WTC11 (cell line): Measurements from ENCODE around the gene EOLA1. TPM values are rescaled to one million over a fixed set of nuclear protein-coding genes. Genes with fewer than 3 reads are reported as not detected.
"Not testable (repeated sequence)": the region's sequence is repeated elsewhere in the genome, so short reads cannot be mapped to it uniquely, and the experiment has no call there.

ENCODE experiments used
- ATAC-seq: fragments of 200-7000 bp; cut with Tn5 transposase; 2 replicates; pipeline ENCODE4 v1.10.0; 2021; ENCODE audit warnings: mild to moderate bottlenecking, moderate library complexity
- CTCF ChIA-PET: fragments of 300-600 bp; sonication (Branson Sonifier 250); formaldehyde crosslinking; loops from one replicate; lab custom pipeline; 2021; ENCODE audit warnings: antibody characterized with exemption; lab: Charles Lee
- POLR2A ChIA-PET: fragments of 350-600 bp; sonication (Branson Sonifier 250); formaldehyde crosslinking; loops from one replicate; lab custom pipeline; 2021; ENCODE audit warnings: antibody characterized with exemption; lab: Charles Lee
- DNase-seq: peaks from one replicate; pipeline ENCODE4 v3.0.0; 2021; ENCODE audit warnings: low spot score
- H3K27ac Mint-ChIP-seq: 2 replicates; pipeline ENCODE4 v1.8.0; 2021; ENCODE audit warnings: mixed read lengths
- H3K27me3 Mint-ChIP-seq: 2 replicates; pipeline ENCODE4 v1.8.0; 2021; ENCODE audit warnings: low read depth, mild to moderate bottlenecking, moderate library complexity, mixed read lengths
- H3K36me3 Mint-ChIP-seq: 2 replicates; pipeline ENCODE4 v1.8.0; 2021; ENCODE audit warnings: mixed read lengths
- H3K4me1 Mint-ChIP-seq: 2 replicates; pipeline ENCODE4 v1.8.0; 2022; ENCODE audit warnings: mixed read lengths
- H3K4me3 Mint-ChIP-seq: 2 replicates; pipeline ENCODE4 v1.8.0; 2021; ENCODE audit warnings: mild to moderate bottlenecking, moderate library complexity, mixed read lengths
- H3K9me3 Mint-ChIP-seq: 2 replicates; pipeline ENCODE4 v1.8.0; 2021; ENCODE audit warnings: mixed read lengths
- EMX1 ChIP-seq: fragments of 250-450 bp; sonication (Bioruptor Pico); IDR thresholded peaks from 2 replicates; pipeline ENCODE4 v1.8.0; 2021; ENCODE audit warnings: mild to moderate bottlenecking
- ETV6 ChIP-seq: sonication (generic); formaldehyde crosslinking; IDR thresholded peaks from 2 replicates; pipeline ENCODE4 v1.8.1; 2022; ENCODE audit warnings: mild to moderate bottlenecking, missing genetic modification reagents
- IRF2 ChIP-seq: sonication (generic); formaldehyde crosslinking; IDR thresholded peaks from 2 replicates; pipeline ENCODE4 v1.8.0; 2022; ENCODE audit warnings: low read depth, missing genetic modification reagents, borderline replicate concordance
- NFATC4 ChIP-seq: fragments of 250-450 bp; sonication (Bioruptor Pico); IDR thresholded peaks from 2 replicates; pipeline ENCODE4 v1.9.0; 2021; ENCODE audit warnings: mild to moderate bottlenecking
- NFYB ChIP-seq: sonication (generic); formaldehyde crosslinking; conservative IDR thresholded peaks from 2 replicates; pipeline ENCODE4 v1.8.0; 2022; ENCODE audit warnings: low read depth, missing genetic modification reagents
- OVOL2 ChIP-seq: fragments of 250-450 bp; sonication (Bioruptor Pico); IDR thresholded peaks from 2 replicates; pipeline ENCODE4 v1.9.0; 2021; ENCODE audit warnings: mild to moderate bottlenecking, borderline replicate concordance
- PRRX2 ChIP-seq: fragments of 250-450 bp; sonication (Bioruptor Pico); IDR thresholded peaks from 2 replicates; pipeline ENCODE4 v1.8.0; 2021; ENCODE audit warnings: mild to moderate bottlenecking
- SMAD3 ChIP-seq: sonication (generic); formaldehyde crosslinking; IDR thresholded peaks from 2 replicates; pipeline ENCODE4 v1.8.0; 2022; ENCODE audit warnings: missing genetic modification reagents, mild to moderate bottlenecking, borderline replicate concordance
- SP1 ChIP-seq: sonication (generic); formaldehyde crosslinking; conservative IDR thresholded peaks from 2 replicates; pipeline ENCODE4 v1.8.1; 2022; ENCODE audit warnings: missing genetic modification reagents
- TCF7 ChIP-seq: sonication (generic); formaldehyde crosslinking; IDR thresholded peaks from 2 replicates; pipeline ENCODE4 v1.8.0; 2022; ENCODE audit warnings: mild to moderate bottlenecking, low read depth, missing genetic modification reagents, moderate library complexity
- ZNF396 ChIP-seq: fragments of 250-450 bp; sonication (Bioruptor Pico); IDR thresholded peaks from 2 replicates; pipeline ENCODE4 v1.8.0; 2021; ENCODE audit warnings: mild to moderate bottlenecking, moderate library complexity, borderline replicate concordance
- ZNF423 ChIP-seq: fragments of 250-450 bp; sonication (Bioruptor Pico); IDR thresholded peaks from 2 replicates; pipeline ENCODE4 v2.1.2; 2022; ENCODE audit warnings: mild to moderate bottlenecking, moderate library complexity
- total RNA-seq: library from RNA; stranded (reverse); gene quantifications from 3 replicates; pipeline ENCODE4 v1.2.3, GENCODE V29; 2021
- TF ChIP-seq, protein P1 (sequence below): sonication (generic); formaldehyde crosslinking; conservative IDR thresholded peaks from 2 replicates; pipeline ENCODE4 v1.8.1; 2022; ENCODE audit warnings: mild to moderate bottlenecking, missing genetic modification reagents
- TF ChIP-seq, protein P2 (sequence below): fragments of 250-450 bp; sonication (Bioruptor Pico); IDR thresholded peaks from 2 replicates; pipeline ENCODE4 v2.1.2; 2022; ENCODE audit warnings: mild to moderate bottlenecking, moderate library complexity
- TF ChIP-seq, protein P3 (sequence below): fragments of 250-450 bp; sonication (Bioruptor Pico); conservative IDR thresholded peaks from 2 replicates; pipeline ENCODE4 v1.9.0; 2021; ENCODE audit warnings: mild to moderate bottlenecking
- TF ChIP-seq, protein P4 (sequence below): sonication (generic); formaldehyde crosslinking; IDR thresholded peaks from 2 replicates; pipeline ENCODE4 v1.8.0; 2023; ENCODE audit warnings: missing genetic modification reagents
- TF ChIP-seq, protein P5 (sequence below): sonication (generic); formaldehyde crosslinking; IDR thresholded peaks from 2 replicates; pipeline ENCODE4 v1.8.0; 2022; ENCODE audit warnings: mild to moderate bottlenecking, missing genetic modification reagents
- TF ChIP-seq, protein P6 (sequence below): sonication (generic); formaldehyde crosslinking; IDR thresholded peaks from 2 replicates; pipeline ENCODE4 v1.8.0; 2022; ENCODE audit warnings: mild to moderate bottlenecking, missing genetic modification reagents
- TF ChIP-seq, protein P7 (sequence below): sonication (generic); formaldehyde crosslinking; IDR thresholded peaks from 2 replicates; pipeline ENCODE4 v1.8.1; 2023; ENCODE audit warnings: mild to moderate bottlenecking, missing genetic modification reagents

Gene EOLA1
- total RNA-seq, 1 experiment from 2014 or later: 5.4 TPM

DNA sequence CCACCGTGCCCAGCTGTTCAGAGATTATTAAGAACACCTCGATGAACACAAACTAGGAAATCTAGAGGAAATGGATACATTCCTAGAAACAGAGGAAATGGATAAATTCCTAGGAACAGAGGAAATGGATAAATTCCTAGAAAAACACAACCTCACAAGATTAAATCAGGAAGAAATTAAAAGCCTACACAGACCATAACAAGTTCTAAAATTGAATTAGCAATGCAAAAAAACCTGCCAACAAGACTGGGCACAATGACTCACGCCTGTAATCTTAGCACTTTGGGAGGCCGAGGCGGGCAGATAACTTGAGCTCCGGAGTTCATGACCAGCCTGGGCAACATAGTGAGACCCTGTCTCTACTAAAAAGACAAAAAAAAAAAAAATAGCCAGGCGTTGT, 22.6 kb upstream of the EOLA1 start:
- ChIA-PET POLR2A (no interaction called here), CTCF (interaction anchor here (1.3 kb wide), 1 partner anchor 9 kb away, joined by 4 read pairs; no protein-coding TSS in a partner anchor)
- Mint-ChIP-seq H3K9me3 (no peaks in the 10 kb centered on the region), H3K4me1 (peaks cover 3% of the 10 kb centered on the region; the same call in 1 of the 2 replicates), H3K4me3 (no peak overlapping the region), H3K27ac (no peak overlapping the region), H3K27me3 (peaks cover 7% of the 10 kb centered on the region; the same call in 1 of the 2 replicates), H3K36me3 (no peaks in the 10 kb centered on the region)
- DNase-seq (no peak), ATAC-seq (no peak)
- TF ChIP-seq IRF2 (CRISPR knock-in tag) (no peak), NFATC4 (no peak), TCF7 (CRISPR knock-in tag) (no peak), EMX1 (CRISPR knock-in tag) (no peak)
- TF ChIP-seq, protein P1, sequence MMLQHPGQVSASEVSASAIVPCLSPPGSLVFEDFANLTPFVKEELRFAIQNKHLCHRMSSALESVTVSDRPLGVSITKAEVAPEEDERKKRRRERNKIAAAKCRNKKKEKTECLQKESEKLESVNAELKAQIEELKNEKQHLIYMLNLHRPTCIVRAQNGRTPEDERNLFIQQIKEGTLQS (CRISPR knock-in tag): no peak
- TF ChIP-seq, protein P2, sequence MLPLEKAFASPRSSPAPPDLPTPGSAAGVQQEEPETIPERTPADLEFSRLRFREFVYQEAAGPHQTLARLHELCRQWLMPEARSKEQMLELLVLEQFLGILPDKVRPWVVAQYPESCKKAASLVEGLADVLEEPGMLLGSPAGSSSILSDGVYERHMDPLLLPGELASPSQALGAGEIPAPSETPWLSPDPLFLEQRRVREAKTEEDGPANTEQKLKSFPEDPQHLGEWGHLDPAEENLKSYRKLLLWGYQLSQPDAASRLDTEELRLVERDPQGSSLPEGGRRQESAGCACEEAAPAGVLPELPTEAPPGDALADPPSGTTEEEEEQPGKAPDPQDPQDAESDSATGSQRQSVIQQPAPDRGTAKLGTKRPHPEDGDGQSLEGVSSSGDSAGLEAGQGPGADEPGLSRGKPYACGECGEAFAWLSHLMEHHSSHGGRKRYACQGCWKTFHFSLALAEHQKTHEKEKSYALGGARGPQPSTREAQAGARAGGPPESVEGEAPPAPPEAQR: no peak
- TF ChIP-seq, protein P3, sequence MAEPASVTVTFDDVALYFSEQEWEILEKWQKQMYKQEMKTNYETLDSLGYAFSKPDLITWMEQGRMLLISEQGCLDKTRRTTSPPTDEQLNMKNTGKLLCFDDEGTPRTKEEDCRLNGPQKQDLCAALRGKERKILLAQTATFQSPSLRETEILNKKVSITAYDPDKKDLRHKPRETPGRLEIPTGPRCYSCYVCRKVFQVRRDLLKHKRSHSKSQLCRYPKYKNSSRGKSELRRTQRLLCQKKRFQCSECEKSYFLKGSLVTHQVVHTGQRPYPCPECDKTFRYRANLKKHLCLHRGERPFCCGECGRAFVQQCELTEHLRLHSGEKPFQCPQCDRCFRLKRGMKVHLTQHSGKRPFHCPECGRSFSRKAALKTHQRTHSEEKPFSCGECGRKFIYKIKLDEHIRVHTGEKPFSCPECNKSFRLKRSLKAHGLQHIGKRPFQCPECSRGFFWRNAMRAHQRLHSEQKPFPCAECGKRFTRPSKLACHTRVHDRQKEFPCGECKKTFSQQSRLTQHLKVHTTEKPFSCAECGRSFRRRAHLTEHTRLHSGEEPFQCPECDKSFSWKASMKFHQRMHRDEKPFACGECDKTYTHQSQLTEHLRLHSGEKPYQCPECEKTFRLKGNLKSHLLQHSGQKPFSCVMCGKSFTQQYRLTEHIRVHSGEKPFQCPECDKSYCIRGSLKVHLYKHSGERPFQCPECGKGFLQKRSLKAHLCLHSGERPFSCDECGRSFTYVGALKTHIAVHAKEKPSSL (CRISPR knock-in tag): no peak

DNA sequence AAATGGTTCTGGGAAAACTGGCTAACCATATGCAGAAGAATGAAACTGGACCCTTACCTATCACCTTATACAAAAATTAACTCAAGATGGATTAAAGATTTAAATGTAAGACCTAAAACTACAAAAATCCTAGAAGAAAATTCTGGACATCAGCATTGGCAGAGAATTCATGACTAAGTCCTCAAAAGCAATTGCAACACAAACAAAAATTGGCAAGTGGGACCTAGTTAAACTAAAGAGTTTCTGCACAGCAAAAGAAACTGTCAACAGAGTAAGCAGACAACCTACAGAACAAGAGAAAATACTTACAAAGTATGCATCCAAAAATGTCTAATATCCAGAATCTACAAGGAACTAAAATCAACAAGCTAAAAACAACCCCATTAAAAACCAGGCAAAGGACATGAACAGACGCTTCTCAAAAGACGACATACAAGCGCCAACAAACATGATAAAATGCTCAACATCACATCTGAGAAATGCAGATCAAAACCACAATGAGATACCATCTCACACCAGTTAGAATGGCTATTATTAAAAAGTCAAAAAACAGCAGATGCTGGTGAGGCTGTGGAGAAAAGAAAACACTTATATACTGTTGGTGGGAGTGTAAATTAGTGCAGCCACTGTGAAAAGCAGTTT, 20.1 kb upstream of the EOLA1 start:
- H3K4me1 Mint-ChIP-seq, DNase-seq, H3K27me3 Mint-ChIP-seq, H3K27ac Mint-ChIP-seq, CTCF ChIA-PET, H3K4me3 Mint-ChIP-seq, H3K36me3 Mint-ChIP-seq, POLR2A ChIA-PET, H3K9me3 Mint-ChIP-seq, ATAC-seq: not testable (repeated sequence)

DNA sequence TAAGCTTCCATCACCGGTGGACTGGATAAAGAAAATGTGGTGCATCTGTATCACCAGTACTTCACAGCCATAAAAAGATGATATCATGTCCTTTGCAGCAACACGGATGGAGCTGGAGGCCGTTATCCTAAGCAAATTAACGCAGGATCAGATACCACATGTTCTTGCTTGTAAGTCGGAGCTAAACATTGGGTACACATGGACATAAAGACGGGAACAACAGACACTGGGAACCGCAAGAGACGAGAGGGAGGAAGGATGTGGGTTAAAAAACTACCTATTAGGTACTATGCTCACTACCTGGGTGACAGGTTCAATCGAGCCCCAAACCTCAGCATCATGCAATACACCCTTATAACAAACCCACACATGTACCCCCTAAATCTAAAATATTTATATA, 19.4 kb upstream of the EOLA1 start:
- no peak for TF ChIP-seq NFATC4
- TF ChIP-seq IRF2 (CRISPR knock-in tag): no peak
- TF ChIP-seq, protein P4, sequence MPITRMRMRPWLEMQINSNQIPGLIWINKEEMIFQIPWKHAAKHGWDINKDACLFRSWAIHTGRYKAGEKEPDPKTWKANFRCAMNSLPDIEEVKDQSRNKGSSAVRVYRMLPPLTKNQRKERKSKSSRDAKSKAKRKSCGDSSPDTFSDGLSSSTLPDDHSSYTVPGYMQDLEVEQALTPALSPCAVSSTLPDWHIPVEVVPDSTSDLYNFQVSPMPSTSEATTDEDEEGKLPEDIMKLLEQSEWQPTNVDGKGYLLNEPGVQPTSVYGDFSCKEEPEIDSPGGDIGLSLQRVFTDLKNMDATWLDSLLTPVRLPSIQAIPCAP (CRISPR knock-in tag): no peak
- TF ChIP-seq PRRX2 (CRISPR knock-in tag): no peak
- no peak for TF ChIP-seq ZNF423 (CRISPR knock-in tag)
- TF ChIP-seq SP1 (CRISPR knock-in tag): no peak
- TF ChIP-seq OVOL2: no peak
- TF ChIP-seq, protein P5, sequence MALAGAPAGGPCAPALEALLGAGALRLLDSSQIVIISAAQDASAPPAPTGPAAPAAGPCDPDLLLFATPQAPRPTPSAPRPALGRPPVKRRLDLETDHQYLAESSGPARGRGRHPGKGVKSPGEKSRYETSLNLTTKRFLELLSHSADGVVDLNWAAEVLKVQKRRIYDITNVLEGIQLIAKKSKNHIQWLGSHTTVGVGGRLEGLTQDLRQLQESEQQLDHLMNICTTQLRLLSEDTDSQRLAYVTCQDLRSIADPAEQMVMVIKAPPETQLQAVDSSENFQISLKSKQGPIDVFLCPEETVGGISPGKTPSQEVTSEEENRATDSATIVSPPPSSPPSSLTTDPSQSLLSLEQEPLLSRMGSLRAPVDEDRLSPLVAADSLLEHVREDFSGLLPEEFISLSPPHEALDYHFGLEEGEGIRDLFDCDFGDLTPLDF (CRISPR knock-in tag): no peak
- TF ChIP-seq ETV6 (CRISPR knock-in tag): no peak
- TF ChIP-seq SMAD3: no peak
- TF ChIP-seq, protein P6, sequence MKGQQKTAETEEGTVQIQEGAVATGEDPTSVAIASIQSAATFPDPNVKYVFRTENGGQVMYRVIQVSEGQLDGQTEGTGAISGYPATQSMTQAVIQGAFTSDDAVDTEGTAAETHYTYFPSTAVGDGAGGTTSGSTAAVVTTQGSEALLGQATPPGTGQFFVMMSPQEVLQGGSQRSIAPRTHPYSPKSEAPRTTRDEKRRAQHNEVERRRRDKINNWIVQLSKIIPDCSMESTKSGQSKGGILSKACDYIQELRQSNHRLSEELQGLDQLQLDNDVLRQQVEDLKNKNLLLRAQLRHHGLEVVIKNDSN (CRISPR knock-in tag): no peak
- no peak for TF ChIP-seq ZNF396 (CRISPR knock-in tag)
- TF ChIP-seq, protein P7, sequence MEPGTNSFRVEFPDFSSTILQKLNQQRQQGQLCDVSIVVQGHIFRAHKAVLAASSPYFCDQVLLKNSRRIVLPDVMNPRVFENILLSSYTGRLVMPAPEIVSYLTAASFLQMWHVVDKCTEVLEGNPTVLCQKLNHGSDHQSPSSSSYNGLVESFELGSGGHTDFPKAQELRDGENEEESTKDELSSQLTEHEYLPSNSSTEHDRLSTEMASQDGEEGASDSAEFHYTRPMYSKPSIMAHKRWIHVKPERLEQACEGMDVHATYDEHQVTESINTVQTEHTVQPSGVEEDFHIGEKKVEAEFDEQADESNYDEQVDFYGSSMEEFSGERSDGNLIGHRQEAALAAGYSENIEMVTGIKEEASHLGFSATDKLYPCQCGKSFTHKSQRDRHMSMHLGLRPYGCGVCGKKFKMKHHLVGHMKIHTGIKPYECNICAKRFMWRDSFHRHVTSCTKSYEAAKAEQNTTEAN: no peak
- no peak for TF ChIP-seq NFYB (CRISPR knock-in tag)
- TF ChIP-seq, all 79 proteins: peak for 0
- H3K27me3 Mint-ChIP-seq: peaks cover 7% of the 10 kb centered on the region; the same call in 1 of the 2 replicates
- no peaks in the 10 kb centered on the region for H3K36me3 Mint-ChIP-seq
- ATAC-seq (no peak), DNase-seq (no peak)
- ChIA-PET POLR2A (no interaction called here), CTCF (interaction anchor here (1.8 kb wide), 1 partner anchor 9 kb away, joined by 7 read pairs; no protein-coding TSS in a partner anchor)
- H3K9me3 Mint-ChIP-seq: no peaks in the 10 kb centered on the region
- peaks cover 6% of the 10 kb centered on the region; the same call in 1 of the 2 replicates for H3K4me1 Mint-ChIP-seq
- H3K27ac Mint-ChIP-seq: no peak overlapping the region
- no peak overlapping the region for H3K4me3 Mint-ChIP-seq
